Liver (tissue), 9 donors: ENCODE results near the gene CNOT3. TPM values are rescaled to one million over a fixed set of nuclear protein-coding genes. Genes with fewer than 3 reads are reported as not detected.

ENCODE experiments used
- DNase-seq: peaks from one replicate; pipeline ENCODE4 v3.0.0-alpha.2; 2017; ENCODE audit warnings: low spot score
- H3K27ac ChIP-seq, 2 donors: one replicate each; pipeline ENCODE4 v1.7.0; 2013; ENCODE audit warnings: inconsistent platforms in 2 of 2, low read length in 2 of 2, control low read depth in 1 of 2, low read depth in 1 of 2, mild to moderate bottlenecking in 1 of 2
- H3K27me3 ChIP-seq, 4 donors: one replicate each; pipeline versions ENCODE4 v1.6.1 to v1.7.0; 2013; ENCODE audit warnings: low read length in 3 of 4, inconsistent platforms in 1 of 4, mild to moderate bottlenecking in 1 of 4, moderate library complexity in 1 of 4; ENCODE audit not compliant: control insufficient read depth in 4 of 4, insufficient read depth in 4 of 4
- H3K36me3 ChIP-seq, 4 donors: one replicate each; pipeline versions ENCODE4 v1.6.1 to v1.7.0; 2013; ENCODE audit warnings: low read length in 3 of 4, mild to moderate bottlenecking in 3 of 4, low read depth in 1 of 4, moderate library complexity in 1 of 4; ENCODE audit not compliant: control insufficient read depth in 4 of 4, insufficient read depth in 3 of 4
- H3K4me1 ChIP-seq, 4 donors: one replicate each; pipeline versions ENCODE4 v1.6.1 to v1.7.0; 2013; ENCODE audit warnings: low read length in 3 of 4, mild to moderate bottlenecking in 3 of 4, moderate library complexity in 1 of 4; ENCODE audit not compliant: control insufficient read depth in 4 of 4, insufficient read depth in 4 of 4
- H3K4me3 ChIP-seq, 3 donors: one replicate each; pipeline versions ENCODE4 v1.6.1 to v1.7.0; 2013; ENCODE audit warnings: low read length in 3 of 3, control low read depth in 1 of 3, low read depth in 1 of 3, mild to moderate bottlenecking in 1 of 3
- H3K9ac ChIP-seq, 2 donors: one replicate each; pipeline ENCODE4 v1.7.0; 2013; ENCODE audit warnings: low read length in 2 of 2, mild to moderate bottlenecking in 2 of 2, moderate library complexity in 2 of 2, control low read depth in 1 of 2, low read depth in 1 of 2
- H3K9me3 ChIP-seq, 4 donors: one replicate each; pipeline versions ENCODE4 v1.6.1 to v1.7.0; 2013; ENCODE audit warnings: low read length in 3 of 4; ENCODE audit not compliant: control insufficient read depth in 4 of 4
- ATF3 ChIP-seq: IDR thresholded peaks from 2 replicates; pipeline ENCODE4 v1.6.1; 2016; ENCODE audit warnings: antibody characterized with exemption
- FOXA1 ChIP-seq: IDR thresholded peaks from 2 replicates; pipeline ENCODE4 v1.6.1; 2016; ENCODE audit warnings: antibody characterized with exemption
- FOXA2 ChIP-seq: IDR thresholded peaks from 2 replicates; pipeline ENCODE4 v1.6.1; 2016; ENCODE audit warnings: antibody characterized with exemption
- HNF4A ChIP-seq, 2 donors: conservative IDR thresholded peaks; 2 replicates each; pipeline ENCODE4 v1.6.1; 2016; ENCODE audit warnings: antibody characterized with exemption in 2 of 2, mild to moderate bottlenecking in 2 of 2
- HNF4G ChIP-seq: IDR thresholded peaks from 2 replicates; pipeline ENCODE4 v1.6.1; 2016; ENCODE audit warnings: antibody characterized with exemption
- JUND ChIP-seq, 2 donors: IDR thresholded peaks; 2 replicates each; pipeline ENCODE4 v1.6.1; 2016; ENCODE audit warnings: antibody characterized with exemption in 2 of 2
- MAX ChIP-seq: IDR thresholded peaks from 2 replicates; pipeline ENCODE4 v1.6.1; 2016; ENCODE audit warnings: antibody characterized with exemption
- NR2F2 ChIP-seq: IDR thresholded peaks from 2 replicates; pipeline ENCODE4 v1.6.1; 2016; ENCODE audit warnings: antibody characterized with exemption
- RAD21 ChIP-seq, 2 donors: IDR thresholded peaks; 2 replicates each; pipeline ENCODE4 v1.6.1; 2016; ENCODE audit warnings: antibody characterized with exemption in 2 of 2, mild to moderate bottlenecking in 2 of 2
- REST ChIP-seq: IDR thresholded peaks from 2 replicates; pipeline ENCODE4 v1.6.1; 2016; ENCODE audit warnings: antibody characterized with exemption, mild to moderate bottlenecking
- RXRA ChIP-seq, 2 donors: IDR thresholded peaks; 2 replicates each; pipeline ENCODE4 v1.6.1; 2017 to 2018; ENCODE audit warnings: antibody characterized with exemption in 2 of 2, mild to moderate bottlenecking in 1 of 2
- SP1 ChIP-seq: IDR thresholded peaks from 2 replicates; pipeline ENCODE4 v1.6.1; 2018; ENCODE audit warnings: antibody characterized with exemption, mild to moderate bottlenecking
- YY1 ChIP-seq: IDR thresholded peaks from 2 replicates; pipeline ENCODE4 v1.6.1; 2016; ENCODE audit warnings: antibody characterized with exemption, mild to moderate bottlenecking
- ZBTB33 ChIP-seq: IDR thresholded peaks from 2 replicates; pipeline ENCODE4 v1.6.1; 2016; ENCODE audit warnings: antibody characterized with exemption
- WGBS: extraction: QIAGEN DNeasy Blood & Tissue Kit; methylation state at CpG from one replicate; pipeline ENCODE4 v1.1.7; 2013; 5-methylcytosine and 5-hydroxymethylcytosine counted together
- polyA plus RNA-seq, 2 donors: library from polyadenylated mRNA; stranded (reverse) in 1 of 2; unstranded in 1 of 2; fragments of 200-250 nt in 1 of 2; fragments of >200 nt in 1 of 2; fragmentation: Nextera tagmentation in 1 of 2; extraction: Ambion mirVana in 1 of 2; gene quantifications; one replicate each; pipeline versions ENCODE4 v1.2.1 to v1.2.3, GENCODE V29; 2013 to 2015
- total RNA-seq, 2 donors: library from RNA; depleted of rRNA; stranded (reverse); fragments of >200 nt; gene quantifications; one replicate each; pipeline ENCODE4 v1.2.3, GENCODE V29; 2014
- donor health status: healthy.
- donor health status: healthy.
- donor health status: healthy.
- donor health status: healthy.
- donor health status: healthy.

CNOT3 gene
- total and polyA plus RNA-seq, 4 donors = 3.7 to 13.0 (median 9.1) TPM

GRCh38 chr19:54149021-54149812, 11.7 kb downstream of the CNOT3 start (continued):
- no peak for TF ChIP-seq HNF4A (conservative IDR thresholded peaks at IDR 0.05)
- TF ChIP-seq FOXA1 = no peak
- TF ChIP-seq HNF4G = no peak
- TF ChIP-seq FOXA2 = no peak
- TF ChIP-seq MAX = no peak
- TF ChIP-seq ZBTB33 = no peak
- no peak for TF ChIP-seq SP1
- no peak for TF ChIP-seq RAD21 (IDR thresholded peaks at IDR 0.05)

- H3K36me3 ChIP-seq = peaks cover 29 to 94% (median 62%) of the 10 kb centered on the region in 4 donors
- 88% methylated on average over 23 of the region's 23 CpGs for WGBS
- TF ChIP-seq MAX = no peak
- no peak for TF ChIP-seq RXRA (IDR thresholded peaks at IDR 0.05)
- no peak for TF ChIP-seq HNF4G
Measured at GRCh38 chr19:54151362-54152035, 13.9 kb downstream of the CNOT3 start.

GRCh38 chr19:54152267-54152666, 14.7 kb downstream of the CNOT3 start:
- Histone ChIP-seq H3K27ac (no peak overlapping the region), H3K9me3 (no peaks in the 10 kb centered on the region), H3K4me3 (no peak overlapping the region), H3K27me3 (no peaks in the 10 kb centered on the region), H3K9ac (no peak overlapping the region), H3K36me3 (peaks cover 36 to 94% (median 60%) of the 10 kb centered on the region in 4 donors), H3K4me1 (no peaks in the 10 kb centered on the region)
- TF ChIP-seq NR2F2 (no peak), HNF4G (no peak), JUND (IDR thresholded peaks at IDR 0.05) (no peak), YY1 (no peak), ATF3 (no peak), REST (no peak), FOXA1 (no peak)
- 94% methylated on average over 12 of the region's 12 CpGs for WGBS
- DNase-seq = no peak

More at GRCh38 chr19:54151362-54152035, 13.9 kb downstream of the CNOT3 start:
- no peak overlapping the region for H3K27ac ChIP-seq
- H3K4me1 ChIP-seq = no peaks in the 10 kb centered on the region
- no peak overlapping the region for H3K9ac ChIP-seq
- H3K27me3 ChIP-seq = no peaks in the 10 kb centered on the region
- no peaks in the 10 kb centered on the region for H3K9me3 ChIP-seq
- no peak for DNase-seq
- no peak overlapping the region for H3K4me3 ChIP-seq
